T-helper 1 cell (primary cell): ENCODE results near the gene ZNF584.
"Not testable (repeated sequence)": the region's sequence is repeated elsewhere in the genome, so short reads cannot be mapped to it uniquely, and the experiment has no call there.

ENCODE experiments used
- DNase-seq, 5 donors: peaks; one replicate each; pipeline ENCODE4 v3.0.0-alpha.2; 2012 to 2020

Gene ZNF584

DNA sequence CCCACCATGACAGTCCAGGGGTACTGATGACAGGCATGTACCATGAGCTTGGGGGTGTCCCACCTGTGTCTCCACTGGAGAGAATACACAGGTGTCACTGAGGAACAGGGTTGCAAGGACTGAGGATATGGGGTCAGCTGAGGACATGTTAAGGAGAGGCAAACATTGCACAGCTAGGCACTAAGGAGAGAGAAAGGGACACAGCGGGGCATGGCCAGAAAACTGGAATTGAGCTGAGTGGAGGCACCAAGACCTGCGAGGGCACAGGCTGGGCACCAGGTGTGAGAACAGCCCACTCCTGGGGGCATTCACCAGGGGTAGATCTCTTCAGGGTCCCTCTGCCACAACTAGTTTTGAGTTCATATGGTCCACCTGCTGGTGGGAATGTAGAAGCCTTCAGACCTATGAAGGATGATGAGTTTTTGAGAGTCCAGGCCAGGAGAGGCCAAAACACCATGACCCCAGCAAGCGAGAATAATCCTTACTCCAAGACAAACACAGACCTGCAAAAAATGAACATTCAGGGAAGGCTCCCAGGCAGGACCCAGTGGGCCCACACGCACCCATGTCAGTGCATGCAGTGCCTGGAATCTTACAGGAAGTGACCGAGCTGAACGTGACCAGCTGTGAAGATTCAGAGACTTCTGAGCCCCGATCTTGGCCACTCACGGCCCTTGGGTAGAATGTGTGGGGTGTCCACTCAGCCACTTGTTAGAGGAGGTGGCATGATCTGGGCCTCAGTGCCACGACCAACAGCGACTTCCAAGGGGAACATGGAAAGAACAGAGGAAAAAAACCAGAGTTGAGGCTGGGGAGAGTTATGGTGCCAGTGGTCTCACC, 1.4 kb upstream of the ZNF584 start:
- no peak for DNase-seq

DNA sequence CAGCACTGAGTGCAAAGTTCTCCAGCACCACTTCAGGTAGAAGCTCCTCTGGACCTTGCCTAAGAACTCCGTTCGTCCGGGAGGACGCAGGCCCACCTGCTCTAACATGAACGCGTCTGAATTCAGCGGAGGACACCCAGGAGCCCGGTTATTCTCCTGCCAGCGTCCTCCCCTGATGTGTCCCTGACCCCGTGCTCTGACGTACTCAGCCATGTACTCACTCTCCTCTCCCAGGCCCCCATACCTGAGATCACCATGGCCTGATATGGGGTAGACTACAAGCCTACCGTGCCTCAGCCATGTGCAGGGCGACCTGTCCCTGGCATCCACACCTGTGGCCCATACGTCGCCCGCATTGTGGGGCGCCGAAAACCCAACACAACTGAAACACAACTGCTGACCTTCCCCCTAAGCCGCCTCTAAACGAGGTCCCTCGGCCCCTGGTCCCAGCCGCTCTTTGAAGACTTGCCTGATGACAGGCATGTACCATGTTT, 744 bp upstream of the ZNF584 start:
- DNase-seq = no peak

DNA sequence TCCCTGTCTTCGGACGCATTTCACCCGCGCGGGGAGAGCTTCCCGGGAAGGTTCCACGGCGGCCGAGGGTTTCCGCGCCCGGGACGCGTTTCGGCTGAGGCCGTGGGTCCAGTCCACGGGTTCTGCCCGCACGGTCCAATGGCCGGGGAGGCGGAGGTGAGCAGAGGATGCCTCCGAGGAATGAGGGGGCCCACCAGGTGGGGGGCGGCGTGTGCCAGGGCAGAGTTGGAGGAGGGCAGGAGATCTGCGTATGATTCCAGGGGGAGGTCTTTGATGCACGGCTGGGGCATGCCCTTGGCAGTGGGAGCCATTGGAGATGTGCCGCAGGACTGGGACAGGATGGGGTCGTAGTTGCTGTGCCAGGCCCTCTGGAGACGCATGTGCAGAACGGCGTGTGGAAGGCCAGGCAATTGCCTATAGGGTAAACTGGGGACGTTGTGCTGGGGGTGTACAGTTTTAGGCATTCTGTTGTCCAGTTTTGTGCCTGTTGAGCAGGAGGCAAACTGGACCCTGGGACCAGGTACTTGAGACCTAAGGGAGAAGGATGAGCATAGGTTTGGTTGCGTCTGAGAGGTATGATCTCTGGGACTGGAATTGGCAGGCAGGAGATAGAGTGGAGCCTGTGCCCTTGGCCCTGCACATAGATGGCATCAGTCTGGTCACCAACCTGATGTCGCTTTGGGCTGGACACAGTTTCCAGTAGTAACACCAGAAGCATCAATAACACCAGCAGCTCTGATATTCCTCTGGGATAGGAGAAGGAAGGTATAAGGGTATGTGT, 751 bp downstream of the ZNF584 start:
- DNase-seq = peak in 1 of 5 donors; percentile 26

DNA sequence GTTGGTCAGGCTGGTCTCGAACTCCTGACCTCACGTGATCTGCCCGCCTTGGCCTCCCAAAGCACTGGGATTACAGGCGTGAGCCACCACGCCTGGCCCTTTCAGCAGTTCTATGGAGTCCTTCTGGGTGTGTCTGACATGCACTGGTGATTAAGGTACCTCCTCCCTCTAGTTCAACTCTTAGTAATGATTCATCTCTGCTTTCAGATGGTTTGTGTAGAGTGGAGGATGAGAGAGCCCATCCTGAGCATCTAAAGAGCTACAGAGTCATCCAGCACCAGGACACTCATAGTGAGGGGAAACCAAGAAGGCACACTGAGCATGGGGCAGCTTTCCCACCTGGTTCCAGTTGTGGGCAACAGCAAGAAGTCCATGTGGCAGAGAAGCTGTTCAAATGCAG, 8.2 kb downstream of the ZNF584 start:
- no peak for DNase-seq

DNA sequence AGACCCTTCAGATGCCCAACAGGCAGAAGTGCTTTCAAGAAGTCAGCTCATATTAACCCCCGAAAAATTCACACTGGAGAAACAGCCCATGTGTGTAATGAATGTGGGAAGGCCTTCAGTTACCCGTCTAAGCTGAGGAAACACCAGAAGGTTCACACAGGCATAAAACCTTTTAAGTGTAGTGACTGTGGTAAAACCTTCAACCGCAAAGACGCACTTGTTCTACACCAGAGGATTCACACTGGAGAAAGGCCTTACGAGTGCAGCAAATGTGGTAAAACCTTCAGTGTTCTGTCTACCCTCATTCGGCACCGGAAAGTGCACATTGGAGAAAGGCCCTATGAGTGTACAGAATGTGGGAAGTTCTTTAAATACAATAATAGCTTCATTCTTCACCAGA, 8.6 kb downstream of the ZNF584 start:
- no peak for DNase-seq

DNA sequence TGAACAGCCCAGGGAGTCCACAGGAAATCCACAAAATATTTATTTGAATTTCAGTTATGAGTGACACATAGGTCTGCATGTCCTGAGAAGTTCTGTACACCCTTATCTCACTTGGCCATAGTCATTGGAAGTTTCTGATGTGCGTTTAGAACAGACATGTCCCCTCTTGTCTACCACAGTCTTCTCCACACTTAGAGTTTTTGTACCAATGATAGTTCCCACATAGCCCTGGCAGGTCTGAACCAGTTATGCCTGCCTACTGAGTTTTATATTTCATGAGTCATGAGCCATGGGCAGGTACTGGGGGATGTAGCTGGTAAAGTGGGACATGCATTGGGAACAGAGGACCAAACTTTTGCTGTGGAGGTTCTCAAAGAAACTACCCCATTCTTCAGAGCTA, 20.2 kb downstream of the ZNF584 start:
- no peak for DNase-seq

DNA sequence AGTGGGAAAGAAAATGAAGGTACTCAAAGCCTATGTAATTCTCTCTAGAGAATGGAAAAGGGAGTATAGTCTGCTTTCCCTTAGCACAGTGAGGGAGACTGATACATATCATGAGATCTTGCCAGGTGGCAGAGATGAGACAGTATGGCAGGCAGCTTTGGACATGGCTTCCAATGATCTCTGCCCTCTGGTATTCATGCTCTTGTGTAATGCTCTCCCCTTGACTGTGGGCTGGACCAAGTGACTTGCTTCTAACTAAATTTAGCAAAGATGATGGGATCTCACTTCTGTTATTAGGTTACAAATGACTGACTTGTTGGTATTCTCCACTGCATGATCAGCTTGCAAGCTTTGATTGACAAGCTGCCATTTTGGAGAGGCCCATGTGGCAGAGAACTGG, 21.3 kb downstream of the ZNF584 start:
- DNase-seq = no peak

DNA sequence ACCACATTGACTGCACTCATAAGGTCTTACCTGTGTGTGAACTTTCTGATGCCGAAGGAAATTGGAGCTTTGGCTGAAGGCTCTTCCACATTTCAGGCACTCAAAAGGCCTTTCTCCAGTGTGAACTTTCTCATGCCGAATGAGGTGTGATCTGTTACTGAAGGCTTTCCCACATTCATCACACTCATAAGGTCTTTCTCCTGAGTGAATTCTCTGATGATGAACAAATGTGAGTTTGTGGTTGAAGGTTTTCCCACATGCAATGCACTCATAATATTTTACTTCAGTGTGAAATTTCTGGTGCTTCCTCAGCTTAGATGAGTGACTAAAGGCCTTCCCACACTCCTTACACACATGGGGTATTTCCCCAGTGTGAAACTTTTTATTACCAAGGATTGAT, 25.8 kb downstream of the ZNF584 start:
- no peak for DNase-seq

DNA sequence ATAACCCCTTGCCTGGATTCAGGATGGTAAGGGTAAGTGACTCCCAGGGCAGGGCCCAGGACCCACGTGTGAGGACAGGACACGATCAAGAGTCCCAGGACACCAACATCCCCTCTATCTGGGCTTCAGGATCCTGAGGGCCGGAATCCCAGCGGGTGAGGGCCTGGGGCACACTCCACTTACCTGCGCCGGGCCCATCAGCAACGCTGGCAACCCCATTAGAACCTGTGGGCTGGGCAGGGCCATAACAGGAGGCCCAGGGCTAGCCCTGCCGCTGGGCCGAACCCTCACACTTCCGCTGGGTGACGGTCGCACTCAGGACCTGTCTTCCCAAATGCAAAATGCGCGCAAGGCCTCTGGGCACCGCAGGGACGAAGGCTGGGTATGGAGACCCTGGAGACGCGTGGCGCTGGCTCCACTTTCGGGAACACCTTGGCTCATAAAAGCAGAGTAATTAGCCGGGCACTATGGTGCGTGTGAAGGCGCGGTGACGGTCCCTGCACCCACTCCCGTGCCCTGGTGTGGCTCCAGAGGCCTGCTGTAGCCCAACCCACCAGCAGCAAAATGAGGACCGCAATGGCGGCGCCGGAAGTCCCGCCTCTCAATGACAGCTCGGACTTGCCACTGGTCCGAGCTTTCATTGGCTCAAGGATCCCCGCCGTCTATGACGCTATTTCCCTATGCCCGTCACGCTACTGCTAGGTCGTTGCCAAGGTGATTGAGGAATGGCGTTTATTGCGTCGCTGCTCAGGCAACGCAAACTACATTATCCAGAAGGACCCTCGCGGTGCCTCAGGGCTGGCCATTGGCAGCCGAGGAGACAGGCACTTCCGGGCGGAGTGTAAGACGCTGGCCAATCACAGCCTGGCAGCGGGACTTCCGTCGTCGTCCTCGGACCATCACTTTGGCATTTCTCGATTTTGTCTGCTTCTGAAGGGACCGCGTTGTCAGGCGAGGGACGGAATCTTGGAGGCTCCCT, 31.4 kb downstream of the ZNF584 start, which contains the start of gene ZNF132:
ZNF132 (minus strand) TSS at position 578 of the 979 bp plus-strand sequence; CDS start at position 246, 332 bp downstream.
- peak; percentile 90 to 100 (median 94) for DNase-seq

DNA sequence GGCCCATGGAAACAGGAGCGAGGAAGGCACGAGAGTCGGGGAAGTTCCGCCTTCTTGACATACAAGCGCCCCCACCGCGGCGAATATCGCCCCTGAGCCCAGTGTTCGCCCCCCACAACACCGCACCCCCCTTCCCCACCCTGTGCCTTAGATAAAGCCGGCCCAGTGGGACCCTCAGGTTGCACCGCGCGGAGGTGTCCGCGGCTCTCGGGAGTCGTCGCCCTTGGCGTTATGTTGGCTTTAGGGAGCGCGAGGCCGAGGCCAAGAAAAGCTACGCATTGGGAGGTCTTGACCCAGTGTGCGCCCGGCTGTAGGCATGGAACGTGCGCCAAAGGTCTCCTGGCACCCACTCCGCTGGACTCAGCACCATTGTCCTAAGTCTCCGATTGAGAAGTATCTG, 32.1 kb downstream of the ZNF584 start:
- no peak for DNase-seq

DNA sequence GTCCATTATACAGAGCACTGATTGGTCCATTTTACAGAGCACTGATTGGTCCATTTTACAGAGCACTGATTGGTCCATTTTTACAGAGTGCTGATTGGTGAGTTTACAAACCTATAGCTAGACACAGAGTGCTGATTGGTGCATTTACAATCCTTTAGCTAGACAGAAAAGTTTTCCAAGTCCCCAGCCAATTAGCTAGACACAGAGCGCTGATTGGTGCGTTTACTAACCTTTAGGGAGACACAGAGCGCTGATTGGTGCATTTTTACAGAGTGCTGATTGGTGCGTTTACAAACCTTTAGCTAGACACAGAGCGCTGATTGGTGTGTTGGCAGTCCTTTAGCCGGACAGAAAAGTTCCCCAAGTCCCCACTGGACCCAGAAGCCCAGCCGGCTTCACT, 34.5 kb downstream of the ZNF584 start:
- not testable (repeated sequence) for DNase-seq

DNA sequence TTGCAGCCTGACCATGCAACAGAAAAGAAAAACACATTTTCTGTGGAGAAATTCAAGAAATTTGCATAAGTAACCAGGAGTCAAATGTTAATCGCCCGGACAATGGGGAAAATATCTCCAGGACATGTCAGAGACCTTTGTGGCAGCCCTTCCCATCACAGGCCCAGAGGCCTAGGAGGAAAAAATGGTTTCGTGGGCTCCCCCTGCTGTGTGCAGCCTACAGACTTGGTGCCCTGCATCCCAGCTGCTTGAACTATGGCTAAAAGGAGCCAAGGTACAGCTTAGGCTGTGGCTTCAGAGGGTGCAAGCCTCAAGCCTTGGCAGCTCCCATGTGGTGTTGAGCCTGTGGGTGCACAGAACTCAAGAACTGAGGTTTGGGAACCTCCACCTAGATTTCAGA, 40.4 kb downstream of the ZNF584 start:
- DNase-seq = not testable (repeated sequence)

DNA sequence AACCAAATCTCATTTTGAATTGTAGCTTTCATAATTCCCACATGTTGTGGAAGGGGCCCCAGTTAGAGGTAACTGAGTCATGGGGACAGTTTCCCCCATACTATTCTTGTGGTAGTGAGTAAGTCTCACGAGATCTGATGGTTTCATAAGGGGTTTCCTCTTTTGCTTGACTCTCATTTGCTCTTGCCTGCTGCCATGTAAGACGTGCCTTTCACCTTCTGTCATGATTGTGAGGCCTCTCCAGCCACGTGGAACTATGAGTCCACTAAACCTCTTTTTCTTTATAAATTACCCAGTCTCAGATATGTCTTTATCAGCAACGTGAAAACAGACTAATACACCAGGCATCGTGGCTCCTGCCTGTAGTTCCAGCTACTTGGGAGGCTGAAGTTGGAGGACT, 41.5 kb downstream of the ZNF584 start:
- not testable (repeated sequence) for DNase-seq

DNA sequence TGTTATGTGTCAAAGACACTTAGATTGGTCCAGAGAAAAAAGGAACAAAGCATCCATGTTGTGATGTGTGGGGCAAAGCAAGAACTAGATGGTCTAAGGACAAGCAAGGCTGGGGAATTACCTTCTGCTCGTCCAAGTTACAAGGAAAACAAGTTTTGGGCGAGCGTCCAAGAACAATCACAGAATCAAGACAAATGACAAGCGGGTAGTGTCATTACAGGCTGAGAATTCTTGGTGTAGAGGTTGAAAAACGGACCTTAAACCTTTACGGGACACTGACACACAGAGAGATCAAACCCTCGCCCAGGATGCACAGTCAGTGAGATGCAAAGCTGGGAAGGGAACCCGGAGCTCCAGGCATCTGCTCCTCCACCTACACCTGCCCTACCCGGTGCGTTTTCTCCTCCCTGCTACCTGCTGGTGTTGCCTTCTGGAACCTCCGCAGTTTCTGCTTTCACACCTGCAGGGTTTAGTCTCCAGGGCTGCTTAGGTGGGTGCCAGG, 42.5 kb downstream of the ZNF584 start:
- DNase-seq = no peak

DNA sequence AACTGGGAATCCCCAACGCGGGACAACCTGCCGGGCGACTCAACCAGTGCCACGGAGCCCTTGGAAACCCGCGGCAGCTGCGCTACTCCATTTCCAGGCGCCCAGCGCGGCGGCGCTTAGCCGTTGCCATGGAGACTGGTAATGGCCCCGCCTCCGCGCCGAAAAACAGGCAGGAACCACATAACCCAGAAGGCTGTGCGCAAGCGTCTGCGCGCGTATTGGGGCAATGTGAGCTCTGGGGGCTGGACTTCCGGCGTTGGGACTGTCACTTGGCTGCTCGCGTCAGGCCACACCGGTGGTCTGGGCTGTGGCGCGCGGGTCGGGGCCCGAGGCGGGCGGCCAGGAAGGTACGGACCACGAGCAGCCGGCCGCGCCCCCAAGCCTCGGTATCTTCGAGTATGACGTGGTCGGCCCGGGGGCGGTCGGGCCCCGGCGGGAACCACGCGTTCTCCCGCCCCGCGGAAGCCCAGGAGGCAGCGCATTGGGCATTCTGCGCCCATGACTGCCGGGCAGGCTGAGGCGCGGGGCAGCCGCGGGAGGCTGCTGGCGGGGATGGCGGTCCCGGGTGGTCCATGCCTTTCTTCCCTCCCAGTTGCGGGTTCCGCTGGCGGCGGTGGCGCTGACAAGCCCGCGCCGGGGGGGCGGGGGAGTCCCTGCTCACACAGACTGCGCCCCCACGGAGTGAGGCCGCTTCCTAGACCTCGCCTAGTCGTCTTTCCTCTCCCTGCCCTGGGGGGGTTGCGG, 43.1 kb downstream of the ZNF584 start, which contains the start of gene ZNF324B:
ZNF324B (plus strand) TSS at position 265 of the 744 bp plus-strand sequence. CDS start 2,080 bp downstream, outside the sequence.
- peak; percentile 93 to 96 (median 95) for DNase-seq

DNA sequence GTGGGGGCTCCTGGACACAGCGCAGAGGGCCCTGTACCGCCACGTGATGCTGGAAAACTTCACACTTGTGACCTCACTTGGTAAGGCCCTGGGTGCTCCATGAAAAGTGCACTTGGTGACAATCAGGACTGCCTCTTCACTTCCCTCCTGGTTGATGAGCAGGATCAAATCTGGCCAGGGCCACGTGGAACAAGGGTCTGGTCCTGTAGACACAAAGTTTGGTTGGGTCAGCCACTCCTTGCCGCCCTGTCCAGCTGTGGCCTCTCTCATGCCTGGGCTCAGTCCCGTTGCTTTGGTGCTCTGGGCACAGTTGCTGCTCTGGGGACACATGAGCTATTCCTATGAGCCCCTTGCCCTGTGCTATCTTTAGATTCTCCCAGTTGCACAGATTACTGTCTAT, 45.3 kb downstream of the ZNF584 start:
- no peak for DNase-seq

DNA sequence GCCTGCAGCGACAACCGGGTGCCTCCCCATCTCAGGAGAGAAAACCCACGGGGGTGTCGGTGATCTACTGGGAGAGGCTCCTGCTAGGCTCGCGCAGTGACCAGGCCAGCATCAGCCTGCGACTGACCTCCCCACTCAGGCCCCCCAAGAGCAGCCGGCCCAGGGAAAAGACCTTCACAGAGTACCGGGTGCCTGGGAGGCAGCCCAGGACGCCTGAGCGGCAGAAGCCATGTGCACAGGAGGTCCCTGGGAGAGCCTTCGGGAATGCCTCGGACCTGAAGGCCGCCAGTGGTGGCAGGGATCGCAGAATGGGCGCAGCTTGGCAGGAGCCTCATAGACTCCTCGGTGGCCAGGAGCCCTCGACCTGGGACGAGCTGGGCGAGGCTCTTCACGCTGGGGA, 46.9 kb downstream of the ZNF584 start:
- DNase-seq = no peak

DNA sequence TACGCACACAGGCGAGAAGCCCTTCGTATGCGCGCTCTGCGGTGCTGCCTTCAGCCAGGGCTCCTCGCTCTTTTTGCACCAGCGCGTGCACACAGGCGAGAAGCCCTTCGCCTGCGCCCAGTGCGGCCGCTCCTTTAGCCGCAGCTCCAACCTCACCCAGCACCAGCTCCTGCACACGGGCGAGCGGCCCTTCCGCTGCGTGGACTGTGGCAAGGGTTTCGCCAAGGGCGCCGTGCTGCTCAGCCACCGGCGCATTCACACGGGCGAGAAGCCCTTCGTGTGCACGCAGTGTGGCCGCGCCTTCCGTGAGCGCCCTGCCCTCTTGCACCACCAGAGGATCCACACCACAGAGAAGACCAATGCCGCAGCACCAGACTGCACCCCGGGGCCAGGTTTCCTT, 47.7 kb downstream of the ZNF584 start:
- DNase-seq = no peak

DNA sequence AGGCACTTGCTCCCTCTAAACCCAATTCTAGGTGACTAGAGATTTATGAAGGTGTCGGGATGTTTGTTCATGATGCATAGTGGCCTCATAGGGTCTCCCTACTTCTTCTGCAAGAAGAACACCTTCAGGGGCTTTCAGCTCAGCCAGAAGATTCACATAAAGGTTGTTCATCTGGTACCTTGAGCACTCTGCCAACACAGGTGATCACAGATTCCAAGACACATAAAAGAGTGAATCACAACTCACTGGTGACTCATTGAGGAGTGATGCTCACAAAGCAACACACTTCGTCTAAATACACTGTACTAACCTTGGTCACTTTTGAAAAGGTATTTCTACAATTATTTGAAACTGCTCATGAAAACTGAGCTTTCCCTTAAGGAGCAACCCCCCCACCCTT, 51.6 kb downstream of the ZNF584 start:
- DNase-seq = no peak

DNA sequence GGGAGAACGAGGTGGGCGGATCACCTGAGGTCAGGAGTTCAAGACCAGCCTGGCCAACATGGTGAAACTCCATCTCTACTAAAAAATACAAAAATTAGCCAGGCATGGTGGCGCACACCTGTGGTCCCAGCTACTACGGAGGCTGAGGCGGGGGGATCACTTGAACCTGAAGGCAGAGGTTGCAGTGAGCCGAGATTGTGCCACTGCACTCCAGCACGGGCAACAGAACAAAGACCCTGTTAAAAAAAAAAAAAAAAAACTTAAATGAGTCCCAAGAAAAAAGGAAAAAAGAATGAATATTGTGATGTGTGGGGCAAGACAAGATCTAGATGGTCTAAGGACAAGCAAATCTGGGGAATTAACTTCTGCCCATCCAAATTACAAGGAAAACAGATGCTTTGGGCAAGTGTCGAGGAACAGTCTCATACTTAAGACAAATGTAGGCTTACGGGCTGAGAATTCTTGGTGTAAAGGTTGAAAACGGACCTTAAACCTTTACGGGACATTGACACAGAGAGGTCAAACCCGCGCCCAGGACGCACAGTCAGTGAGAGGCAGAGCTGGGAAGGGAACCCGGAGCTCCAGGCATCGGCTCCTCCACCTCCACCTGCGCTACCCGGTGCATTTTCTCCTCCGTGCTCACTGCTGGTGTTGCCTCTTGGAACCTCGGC, 57.8 kb downstream of the ZNF584 start:
- DNase-seq = no peak
